Measurements from ENCODE around the gene CEP72. TPM values are rescaled to one million over a fixed set of nuclear protein-coding genes. Genes with fewer than 3 reads are reported as not detected.

Gene CEP72
- total and polyA plus RNA-seq, 10 of the 15 experiments (the other 5 are each of a cell fraction or from before 2014, with no cell fraction given) = 0.35 to 13.5 (median 8.3) TPM

GRCh38 chr5:598564-598890 lies 13.6 kb upstream of the CEP72 start:
- Histone ChIP-seq H3K79me2 (ENCODE audit: control insufficient read depth, insufficient read depth, low read length) (no peaks in the 10 kb centered on the region), H2AFZ (ENCODE audit: control insufficient read depth, low read depth, low read length) (no peak overlapping the region), H3K27ac (ENCODE audit: control insufficient read depth, insufficient read depth) (no peak overlapping the region), H3K9me3 (replicated peaks; ENCODE audit: control insufficient read depth, insufficient read depth, low read length) (no peaks in the 10 kb centered on the region; the same call in 2 of the 3 replicates), H3K9ac (ENCODE audit: control insufficient read depth, insufficient read depth, low read length) (no peak overlapping the region), H3K4me3 (no peak overlapping the region), H3K4me1 (ENCODE audit: control insufficient read depth, insufficient read depth, low read length) (no peaks in the 10 kb centered on the region), H3K36me3 (ENCODE audit: control insufficient read depth in 2 of 2, insufficient read depth in 2 of 2, low read length in 1 of 2) (no peaks in the 10 kb centered on the region), H3K27me3 (replicated peaks in 1 of 2; ENCODE audit: control insufficient read depth in 2 of 2, insufficient read depth in 2 of 2, low read length in 1 of 2) (peaks cover 0 to 5% of the 10 kb centered on the region in 2 experiments; a peak in 2 of 4 replicates), H3K4me2 (ENCODE audit: control insufficient read depth, insufficient read depth) (no peak overlapping the region), H4K20me1 (ENCODE audit: control insufficient read depth, insufficient read depth) (no peaks in the 10 kb centered on the region)
- no TSS peak for BruUV-seq (replicated peaks)
- TF ChIP-seq ATF2 (IDR thresholded peaks at IDR 0.05; ENCODE audit: low read length) = no peak
- no peak for TF ChIP-seq FOXM1 (IDR thresholded peaks at IDR 0.05; ENCODE audit: low read depth, low read length)
- TF ChIP-seq, protein P1, sequence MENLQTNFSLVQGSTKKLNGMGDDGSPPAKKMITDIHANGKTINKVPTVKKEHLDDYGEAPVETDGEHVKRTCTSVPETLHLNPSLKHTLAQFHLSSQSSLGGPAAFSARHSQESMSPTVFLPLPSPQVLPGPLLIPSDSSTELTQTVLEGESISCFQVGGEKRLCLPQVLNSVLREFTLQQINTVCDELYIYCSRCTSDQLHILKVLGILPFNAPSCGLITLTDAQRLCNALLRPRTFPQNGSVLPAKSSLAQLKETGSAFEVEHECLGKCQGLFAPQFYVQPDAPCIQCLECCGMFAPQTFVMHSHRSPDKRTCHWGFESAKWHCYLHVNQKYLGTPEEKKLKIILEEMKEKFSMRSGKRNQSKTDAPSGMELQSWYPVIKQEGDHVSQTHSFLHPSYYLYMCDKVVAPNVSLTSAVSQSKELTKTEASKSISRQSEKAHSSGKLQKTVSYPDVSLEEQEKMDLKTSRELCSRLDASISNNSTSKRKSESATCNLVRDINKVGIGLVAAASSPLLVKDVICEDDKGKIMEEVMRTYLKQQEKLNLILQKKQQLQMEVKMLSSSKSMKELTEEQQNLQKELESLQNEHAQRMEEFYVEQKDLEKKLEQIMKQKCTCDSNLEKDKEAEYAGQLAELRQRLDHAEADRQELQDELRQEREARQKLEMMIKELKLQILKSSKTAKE (IDR thresholded peaks at IDR 0.05; ENCODE audit: low read depth, poor library complexity, severe bottlenecking) = no peak
- TF ChIP-seq YY1 (IDR thresholded peaks at IDR 0.05; ENCODE audit: low read depth, low read length) = no peak
- no peak for TF ChIP-seq TCF7 (IDR thresholded peaks at IDR 0.05; ENCODE audit: borderline replicate concordance)
- TF ChIP-seq CEBPB (IDR thresholded peaks at IDR 0.05; ENCODE audit: borderline replicate concordance in 1 of 2, low read depth in 2 of 2, low read length in 2 of 2) = no peak
- TF ChIP-seq RCOR1 (conservative IDR thresholded peaks at IDR 0.05; ENCODE audit: low read depth, low read length) = no peak
- TF ChIP-seq DPF2 (IDR thresholded peaks at IDR 0.05) = no peak
- TF ChIP-seq, protein P2, sequence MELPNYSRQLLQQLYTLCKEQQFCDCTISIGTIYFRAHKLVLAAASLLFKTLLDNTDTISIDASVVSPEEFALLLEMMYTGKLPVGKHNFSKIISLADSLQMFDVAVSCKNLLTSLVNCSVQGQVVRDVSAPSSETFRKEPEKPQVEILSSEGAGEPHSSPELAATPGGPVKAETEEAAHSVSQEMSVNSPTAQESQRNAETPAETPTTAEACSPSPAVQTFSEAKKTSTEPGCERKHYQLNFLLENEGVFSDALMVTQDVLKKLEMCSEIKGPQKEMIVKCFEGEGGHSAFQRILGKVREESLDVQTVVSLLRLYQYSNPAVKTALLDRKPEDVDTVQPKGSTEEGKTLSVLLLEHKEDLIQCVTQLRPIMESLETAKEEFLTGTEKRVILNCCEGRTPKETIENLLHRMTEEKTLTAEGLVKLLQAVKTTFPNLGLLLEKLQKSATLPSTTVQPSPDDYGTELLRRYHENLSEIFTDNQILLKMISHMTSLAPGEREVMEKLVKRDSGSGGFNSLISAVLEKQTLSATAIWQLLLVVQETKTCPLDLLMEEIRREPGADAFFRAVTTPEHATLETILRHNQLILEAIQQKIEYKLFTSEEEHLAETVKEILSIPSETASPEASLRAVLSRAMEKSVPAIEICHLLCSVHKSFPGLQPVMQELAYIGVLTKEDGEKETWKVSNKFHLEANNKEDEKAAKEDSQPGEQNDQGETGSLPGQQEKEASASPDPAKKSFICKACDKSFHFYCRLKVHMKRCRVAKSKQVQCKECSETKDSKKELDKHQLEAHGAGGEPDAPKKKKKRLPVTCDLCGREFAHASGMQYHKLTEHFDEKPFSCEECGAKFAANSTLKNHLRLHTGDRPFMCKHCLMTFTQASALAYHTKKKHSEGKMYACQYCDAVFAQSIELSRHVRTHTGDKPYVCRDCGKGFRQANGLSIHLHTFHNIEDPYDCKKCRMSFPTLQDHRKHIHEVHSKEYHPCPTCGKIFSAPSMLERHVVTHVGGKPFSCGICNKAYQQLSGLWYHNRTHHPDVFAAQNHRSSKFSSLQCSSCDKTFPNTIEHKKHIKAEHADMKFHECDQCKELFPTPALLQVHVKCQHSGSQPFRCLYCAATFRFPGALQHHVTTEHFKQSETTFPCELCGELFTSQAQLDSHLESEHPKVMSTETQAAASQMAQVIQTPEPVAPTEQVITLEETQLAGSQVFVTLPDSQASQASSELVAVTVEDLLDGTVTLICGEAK (IDR thresholded peaks at IDR 0.05; ENCODE audit: borderline replicate concordance) = no peak
- no peak for TF ChIP-seq BACH1 (IDR thresholded peaks at IDR 0.05; ENCODE audit: borderline replicate concordance)
- TF ChIP-seq SIN3A (IDR thresholded peaks at IDR 0.05; ENCODE audit: low read depth, low read length) = no peak
- TF ChIP-seq, protein P3, sequence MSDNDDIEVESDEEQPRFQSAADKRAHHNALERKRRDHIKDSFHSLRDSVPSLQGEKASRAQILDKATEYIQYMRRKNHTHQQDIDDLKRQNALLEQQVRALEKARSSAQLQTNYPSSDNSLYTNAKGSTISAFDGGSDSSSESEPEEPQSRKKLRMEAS (IDR thresholded peaks at IDR 0.05; ENCODE audit: low read depth, low read length) = no peak
- no peak for TF ChIP-seq E4F1 (IDR thresholded peaks at IDR 0.05; ENCODE audit: borderline replicate concordance, partially characterized antibody)
- FAIRE-seq = no peak
- ChIA-PET CTCF (no interaction called here), POLR2A (no interaction called here), SMC1A (ENCODE audit: uncharacterized antibody, unreplicated experiment) (no interaction called here), RAD21 (ENCODE audit: unreplicated experiment) (no interaction called here)
- intact Hi-C loops (cut with micrococcal nuclease; ENCODE audit: unreplicated experiment) = no loop called here
- DNase-seq (ENCODE audit: low read depth, low spot score) = no peak
- in situ Hi-C loops (cut with MboI) = no loop called here
- ATAC-seq = no peak
- 12% methylated on average over 14 of the region's 14 CpGs for WGBS (ENCODE audit: insufficient coverage, insufficient replicate concordance, low lambda C conversion rate, missing lambda C conversion rate)

Data from GM12878 (cell line).